Transverse colon (tissue), 4 donors: ENCODE results near the gene ZSCAN5B.

ENCODE experiments used
- CTCF ChIP-seq, 5 experiments: fragments of 200-600 bp in 3 of 5; fragments of 450-650 bp in 2 of 5; sonication (generic) in 3 of 5; IDR thresholded peaks; 1 replicate in 2 of 5; 2 replicates in 3 of 5; pipeline ENCODE4 v1.5.1; 2016 to 2017; ENCODE audit warnings: antibody characterized with exemption in 5 of 5, inconsistent platforms in 3 of 5, mild to moderate bottlenecking in 2 of 5, moderate library complexity in 1 of 5
- EP300 ChIP-seq: sonication (generic); formaldehyde crosslinking; IDR thresholded peaks from one replicate; pipeline ENCODE4 v1.6.1; 2017; ENCODE audit warnings: antibody characterized with exemption, low read depth
- POLR2A ChIP-seq: fragments of 450-650 bp; IDR thresholded peaks from one replicate; pipeline ENCODE4 v1.6.1; 2016; ENCODE audit warnings: antibody characterized with exemption, mild to moderate bottlenecking, moderate library complexity
- POLR2AphosphoS5 ChIP-seq, 3 donors: sonication (generic); formaldehyde crosslinking; IDR thresholded peaks; one replicate each; pipeline ENCODE4 v1.6.1; 2016; ENCODE audit warnings: antibody characterized with exemption in 3 of 3

GRCh38 chr19:56141417-56141993 lies 56.1 kb downstream of the ZSCAN5B start:
- TF ChIP-seq CTCF (IDR thresholded peaks at IDR 0.05) (no peak), POLR2A (no peak), EP300 (no peak), POLR2AphosphoS5 (IDR thresholded peaks at IDR 0.05) (no peak)
